Neural cell (in vitro differentiated cells): ENCODE measurements around the gene NEUROD1. TPM values are rescaled to one million over a fixed set of nuclear protein-coding genes. Genes with fewer than 3 reads are reported as not detected.

Experiments
- H2AFZ ChIP-seq: fragments of 200-600, 300-800 bp; sonication (generic), shearing (Covaris generic); 2 replicates; pipeline ENCODE4 v1.6.0; 2014; ENCODE audit warnings: low read depth, mild to moderate bottlenecking, antibody characterized with exemption, low read length, moderate library complexity
- H3F3A ChIP-seq: fragments of 200-600 bp; shearing (Covaris generic); 2 replicates; pipeline ENCODE4 v1.6.1; 2016; ENCODE audit warnings: mild to moderate bottlenecking, moderate library complexity, mixed read lengths, antibody characterized with exemption, low read length; ENCODE audit not compliant: insufficient read depth, poor library complexity, severe bottlenecking
- H3K27ac ChIP-seq: fragments of 200-600, 300-800 bp; sonication (generic), shearing (Covaris generic); 2 replicates; pipeline ENCODE4 v1.5.1; 2014; ENCODE audit warnings: mild to moderate bottlenecking, low read length, moderate library complexity
- H3K27me3 ChIP-seq: fragments of 300-800, 200-600 bp; sonication (generic), shearing (Covaris generic); 2 replicates; pipeline ENCODE4 v1.6.0; 2014; ENCODE audit warnings: mild to moderate bottlenecking, low read depth, low read length, moderate library complexity; ENCODE audit not compliant: insufficient read depth
- H3K36me3 ChIP-seq: fragments of 300-800, 200-600 bp; sonication (generic), shearing (Covaris generic); 2 replicates; pipeline ENCODE4 v1.5.1; 2014; ENCODE audit warnings: mild to moderate bottlenecking, antibody characterized with exemption, low read length, moderate library complexity; ENCODE audit not compliant: insufficient read depth
- H3K4me2 ChIP-seq: fragments of 300-800, 200-600 bp; sonication (generic), shearing (Covaris generic); 2 replicates; pipeline ENCODE4 v1.6.0; 2014; ENCODE audit warnings: mild to moderate bottlenecking, low read length
- H3K4me3 ChIP-seq: fragments of 300-800, 200-600 bp; sonication (generic), shearing (Covaris generic); 2 replicates; pipeline ENCODE4 v1.5.1; 2014; ENCODE audit warnings: mild to moderate bottlenecking, low read length, moderate library complexity
- H3K79me2 ChIP-seq: fragments of 200-600 bp; shearing (Covaris generic); replicated peaks from 2 replicates; pipeline ENCODE4 v1.6.0; 2014; ENCODE audit warnings: mild to moderate bottlenecking, low read length, moderate library complexity; ENCODE audit not compliant: insufficient read depth
- H3K9ac ChIP-seq: fragments of 300-800, 200-600 bp; sonication (generic), shearing (Covaris generic); 2 replicates; pipeline ENCODE4 v1.6.1; 2016; ENCODE audit warnings: mild to moderate bottlenecking, low read length, mixed read lengths
- H3K9me2 ChIP-seq: fragments of 200-600 bp; shearing (Covaris generic); 2 replicates; pipeline ENCODE4 v1.6.1; 2016; ENCODE audit warnings: mild to moderate bottlenecking, low read length, mixed read lengths; ENCODE audit not compliant: insufficient read depth
- H3K9me3 ChIP-seq: fragments of 200-600, 300-800 bp; sonication (generic), shearing (Covaris generic); 2 replicates; pipeline ENCODE4 v1.6.1; 2016; ENCODE audit warnings: mild to moderate bottlenecking, mixed run types, low read length, moderate library complexity, mixed read lengths
- H4K20me1 ChIP-seq: fragments of 200-600 bp; shearing (Covaris generic); 2 replicates; pipeline ENCODE4 v1.6.1; 2016; ENCODE audit warnings: mild to moderate bottlenecking, mixed run types; ENCODE audit not compliant: insufficient read depth
- EP300 ChIP-seq: fragments of 450-650 bp; conservative IDR thresholded peaks from 2 replicates; pipeline ENCODE4 v1.6.1; 2014; ENCODE audit warnings: antibody characterized with exemption, mild to moderate bottlenecking, moderate library complexity; ENCODE audit not compliant: poor library complexity, severe bottlenecking
- EZH2 ChIP-seq: fragments of 200-600, 300-800 bp; shearing (Covaris generic), sonication (generic); IDR thresholded peaks from 2 replicates; pipeline ENCODE4 v1.6.1; 2014; ENCODE audit warnings: antibody characterized with exemption, low read length, borderline replicate concordance, mild to moderate bottlenecking; ENCODE audit not compliant: insufficient read depth, poor library complexity, severe bottlenecking
- MXI1 ChIP-seq: fragments of 450-650 bp; conservative IDR thresholded peaks from 2 replicates; pipeline ENCODE4 v1.6.1; 2014; ENCODE audit warnings: antibody characterized with exemption, mild to moderate bottlenecking; ENCODE audit not compliant: poor library complexity, severe bottlenecking
- POLR2AphosphoS5 ChIP-seq: IDR thresholded peaks from 2 replicates; pipeline ENCODE4 v1.6.1; 2012
- RAD21 ChIP-seq: fragments of 450-650 bp; conservative IDR thresholded peaks from 2 replicates; pipeline ENCODE4 v1.6.1; 2014; ENCODE audit warnings: antibody characterized with exemption, mild to moderate bottlenecking, moderate library complexity
- SMC3 ChIP-seq: fragments of 450-650 bp; conservative IDR thresholded peaks from 2 replicates; pipeline ENCODE4 v1.6.1; 2014; ENCODE audit warnings: antibody characterized with exemption, mild to moderate bottlenecking, moderate library complexity; ENCODE audit not compliant: poor library complexity
- TAF1 ChIP-seq: IDR thresholded peaks from 2 replicates; pipeline ENCODE4 v1.6.1; 2012; ENCODE audit warnings: low read depth
- polyA plus RNA-seq: library from polyadenylated mRNA; depleted of rRNA; stranded (reverse); fragments of >200 nt; gene quantifications from 2 replicates; pipeline ENCODE4 v1.2.3, GENCODE V29; 2014
- TF ChIP-seq, protein P1 (sequence below): fragments of 450-650 bp; IDR thresholded peaks from 2 replicates; pipeline ENCODE4 v1.5.1; 2014; ENCODE audit warnings: antibody characterized with exemption, mild to moderate bottlenecking, moderate library complexity; ENCODE audit not compliant: poor library complexity, severe bottlenecking
- TF ChIP-seq, protein P2 (sequence below): IDR thresholded peaks from 2 replicates; pipeline ENCODE4 v1.6.1; 2012; ENCODE audit warnings: borderline replicate concordance

Gene NEUROD1
- polyA plus RNA-seq, 1 donor from 2014 or later, result not detected

DNA sequence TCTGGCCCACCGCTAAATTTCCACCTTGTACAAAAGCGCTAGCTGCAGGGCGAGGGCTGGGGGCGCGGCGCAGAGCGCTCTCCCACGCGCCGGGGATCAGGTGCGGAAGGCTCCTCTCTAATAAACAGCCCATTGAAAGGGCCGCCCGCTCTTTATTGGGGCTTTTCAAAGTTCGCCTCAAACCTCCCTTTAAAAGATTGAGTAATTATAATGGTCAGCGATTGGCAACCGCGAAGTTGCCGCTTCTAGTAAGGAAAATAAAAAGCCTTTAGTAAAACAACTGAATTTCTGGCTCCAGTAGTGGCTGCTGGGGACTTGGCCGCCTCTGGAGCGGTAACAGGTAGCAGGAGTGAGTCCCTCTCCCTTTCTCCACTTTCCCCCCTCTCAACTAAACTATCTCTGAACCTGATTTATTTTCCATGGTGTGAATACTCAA lies 755 bp downstream of the NEUROD1 start:
- H3K9ac ChIP-seq, result no peak overlapping the region
- H4K20me1 ChIP-seq, result no peaks in the 10 kb centered on the region
- H3K27me3 ChIP-seq, result peaks cover 100% of the 10 kb centered on the region
- no peaks in the 10 kb centered on the region for H3F3A ChIP-seq
- no peak overlapping the region for H3K27ac ChIP-seq
- peak overlapping the region; percentile 69 for H3K4me3 ChIP-seq
- TF ChIP-seq, protein P1, sequence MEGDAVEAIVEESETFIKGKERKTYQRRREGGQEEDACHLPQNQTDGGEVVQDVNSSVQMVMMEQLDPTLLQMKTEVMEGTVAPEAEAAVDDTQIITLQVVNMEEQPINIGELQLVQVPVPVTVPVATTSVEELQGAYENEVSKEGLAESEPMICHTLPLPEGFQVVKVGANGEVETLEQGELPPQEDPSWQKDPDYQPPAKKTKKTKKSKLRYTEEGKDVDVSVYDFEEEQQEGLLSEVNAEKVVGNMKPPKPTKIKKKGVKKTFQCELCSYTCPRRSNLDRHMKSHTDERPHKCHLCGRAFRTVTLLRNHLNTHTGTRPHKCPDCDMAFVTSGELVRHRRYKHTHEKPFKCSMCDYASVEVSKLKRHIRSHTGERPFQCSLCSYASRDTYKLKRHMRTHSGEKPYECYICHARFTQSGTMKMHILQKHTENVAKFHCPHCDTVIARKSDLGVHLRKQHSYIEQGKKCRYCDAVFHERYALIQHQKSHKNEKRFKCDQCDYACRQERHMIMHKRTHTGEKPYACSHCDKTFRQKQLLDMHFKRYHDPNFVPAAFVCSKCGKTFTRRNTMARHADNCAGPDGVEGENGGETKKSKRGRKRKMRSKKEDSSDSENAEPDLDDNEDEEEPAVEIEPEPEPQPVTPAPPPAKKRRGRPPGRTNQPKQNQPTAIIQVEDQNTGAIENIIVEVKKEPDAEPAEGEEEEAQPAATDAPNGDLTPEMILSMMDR, result no peak
- TF ChIP-seq, protein P2, sequence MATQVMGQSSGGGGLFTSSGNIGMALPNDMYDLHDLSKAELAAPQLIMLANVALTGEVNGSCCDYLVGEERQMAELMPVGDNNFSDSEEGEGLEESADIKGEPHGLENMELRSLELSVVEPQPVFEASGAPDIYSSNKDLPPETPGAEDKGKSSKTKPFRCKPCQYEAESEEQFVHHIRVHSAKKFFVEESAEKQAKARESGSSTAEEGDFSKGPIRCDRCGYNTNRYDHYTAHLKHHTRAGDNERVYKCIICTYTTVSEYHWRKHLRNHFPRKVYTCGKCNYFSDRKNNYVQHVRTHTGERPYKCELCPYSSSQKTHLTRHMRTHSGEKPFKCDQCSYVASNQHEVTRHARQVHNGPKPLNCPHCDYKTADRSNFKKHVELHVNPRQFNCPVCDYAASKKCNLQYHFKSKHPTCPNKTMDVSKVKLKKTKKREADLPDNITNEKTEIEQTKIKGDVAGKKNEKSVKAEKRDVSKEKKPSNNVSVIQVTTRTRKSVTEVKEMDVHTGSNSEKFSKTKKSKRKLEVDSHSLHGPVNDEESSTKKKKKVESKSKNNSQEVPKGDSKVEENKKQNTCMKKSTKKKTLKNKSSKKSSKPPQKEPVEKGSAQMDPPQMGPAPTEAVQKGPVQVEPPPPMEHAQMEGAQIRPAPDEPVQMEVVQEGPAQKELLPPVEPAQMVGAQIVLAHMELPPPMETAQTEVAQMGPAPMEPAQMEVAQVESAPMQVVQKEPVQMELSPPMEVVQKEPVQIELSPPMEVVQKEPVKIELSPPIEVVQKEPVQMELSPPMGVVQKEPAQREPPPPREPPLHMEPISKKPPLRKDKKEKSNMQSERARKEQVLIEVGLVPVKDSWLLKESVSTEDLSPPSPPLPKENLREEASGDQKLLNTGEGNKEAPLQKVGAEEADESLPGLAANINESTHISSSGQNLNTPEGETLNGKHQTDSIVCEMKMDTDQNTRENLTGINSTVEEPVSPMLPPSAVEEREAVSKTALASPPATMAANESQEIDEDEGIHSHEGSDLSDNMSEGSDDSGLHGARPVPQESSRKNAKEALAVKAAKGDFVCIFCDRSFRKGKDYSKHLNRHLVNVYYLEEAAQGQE, result no peak
- TF ChIP-seq EP300, result no peak
- TF ChIP-seq EZH2, result peak; percentile 37
- no peak for TF ChIP-seq RAD21
- peak; percentile 8 for TF ChIP-seq POLR2AphosphoS5
- peaks cover 23% of the 10 kb centered on the region for H3K9me3 ChIP-seq
- H3K79me2 ChIP-seq, result no peaks in the 10 kb centered on the region
- peak overlapping the region; percentile 58 for H3K4me2 ChIP-seq
- no peaks in the 10 kb centered on the region for H3K36me3 ChIP-seq
- H2AFZ ChIP-seq, result no peak overlapping the region
- H3K9me2 ChIP-seq, result no peaks in the 10 kb centered on the region

DNA sequence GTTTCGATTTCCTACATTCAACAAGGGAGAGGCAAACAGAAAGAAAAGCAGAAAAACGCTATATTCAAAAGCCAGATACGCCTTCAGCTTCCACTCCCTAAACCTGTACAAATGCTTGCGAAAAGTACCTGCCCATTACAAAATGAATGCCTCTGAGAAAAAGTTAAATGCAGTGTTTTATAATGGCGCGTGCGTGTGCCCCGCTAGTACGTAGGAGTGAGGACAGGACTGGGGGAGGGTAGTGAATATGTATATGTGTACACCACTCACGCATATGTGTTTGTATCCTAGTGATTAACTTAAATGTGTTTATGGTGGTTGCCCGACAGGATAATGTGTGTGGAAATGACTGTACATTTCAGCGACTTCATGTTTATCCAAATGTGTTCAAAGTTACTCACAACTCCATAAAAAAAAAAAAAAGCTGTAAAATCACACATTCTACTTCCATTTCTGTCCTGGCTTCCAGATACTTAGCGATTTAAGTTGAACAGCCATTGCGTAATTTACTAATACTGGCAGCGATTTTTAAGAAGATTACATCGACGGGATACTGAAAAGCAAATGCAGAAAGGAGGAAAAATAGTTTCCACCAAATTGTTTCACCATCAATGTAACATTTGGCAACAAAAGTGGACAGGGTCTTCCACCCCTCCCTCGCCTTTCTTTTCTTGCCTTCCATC lies 1.3 kb downstream of the NEUROD1 start:
- H3K36me3 ChIP-seq, result no peaks in the 10 kb centered on the region
- H3K4me3 ChIP-seq, result peak overlapping the region; percentile 69
- H3K4me2 ChIP-seq, result no peak overlapping the region
- no peaks in the 10 kb centered on the region for H4K20me1 ChIP-seq
- H2AFZ ChIP-seq, result no peak overlapping the region
- H3K9me3 ChIP-seq, result peaks cover 23% of the 10 kb centered on the region
- no peak overlapping the region for H3K27ac ChIP-seq
- no peaks in the 10 kb centered on the region for H3K9me2 ChIP-seq
- TF ChIP-seq, protein P2, result no peak
- TF ChIP-seq RAD21, result no peak
- TF ChIP-seq POLR2AphosphoS5, result no peak
- no peak for TF ChIP-seq EP300
- TF ChIP-seq MXI1, result no peak
- no peak for TF ChIP-seq EZH2
- no peak for TF ChIP-seq SMC3
- TF ChIP-seq, protein P1, result no peak
- TF ChIP-seq TAF1, result no peak
- no peaks in the 10 kb centered on the region for H3F3A ChIP-seq
- peaks cover 100% of the 10 kb centered on the region for H3K27me3 ChIP-seq
- H3K79me2 ChIP-seq, result no peaks in the 10 kb centered on the region
- H3K9ac ChIP-seq, result no peak overlapping the region
